GM12892 (cell line): ENCODE results near the gene LYRM4.

Source experiments
- POLR2A ChIP-seq: IDR thresholded peaks from 2 replicates; pipeline ENCODE4 v1.6.1; 2011; ENCODE audit warnings: low read depth, low read length, control low read depth
- POLR2AphosphoS5 ChIP-seq: IDR thresholded peaks from 2 replicates; pipeline ENCODE4 v1.6.1; 2011; ENCODE audit warnings: low read depth, low read length, control low read depth
- TAF1 ChIP-seq: IDR thresholded peaks from 2 replicates; pipeline ENCODE4 v1.6.1; 2011; ENCODE audit warnings: low read depth, mild to moderate bottlenecking, control low read depth, low read length, borderline replicate concordance

- TF ChIP-seq TAF1 (no peak), POLR2A (no peak), POLR2AphosphoS5 (no peak)
Observed at GRCh38 chr6:5290097-5290496, 29.3 kb upstream of the LYRM4 start.
